GM21360 (cell line): ENCODE measurements around the gene DNAJC5.

Experiments used
- ATAC-seq: cut with Tn5 transposase; IDR thresholded peaks from one replicate; pipeline ENCODE4 v1.9.1; 2021; ENCODE audit warnings: mild to moderate bottlenecking, moderate library complexity; ENCODE audit not compliant: unreplicated experiment

DNAJC5 gene

DNA sequence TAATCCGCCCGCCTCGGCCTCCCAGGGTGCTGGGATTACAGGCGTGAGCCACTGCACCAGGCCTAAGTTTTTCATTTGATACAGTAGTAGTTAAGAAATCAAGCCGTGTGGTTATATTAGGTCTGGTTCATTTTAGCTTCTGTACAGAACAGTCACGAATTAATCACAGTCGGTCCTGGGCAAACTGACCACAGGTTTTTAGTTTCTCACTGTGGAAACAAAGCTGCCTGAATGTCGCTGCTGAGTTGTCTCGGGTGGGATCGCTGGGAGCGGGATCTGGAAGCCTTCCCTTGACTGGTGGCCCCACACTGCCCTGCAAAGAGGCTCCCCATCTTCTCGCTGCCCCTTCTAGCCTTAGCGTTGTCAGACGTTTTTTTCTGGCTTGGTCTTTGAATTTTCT is 42.7 kb downstream of the DNAJC5 start:
- no peak for ATAC-seq

- no peak for ATAC-seq
Measured at GRCh38 chr20:63939061-63939935, 44.4 kb downstream of the DNAJC5 start.

DNA sequence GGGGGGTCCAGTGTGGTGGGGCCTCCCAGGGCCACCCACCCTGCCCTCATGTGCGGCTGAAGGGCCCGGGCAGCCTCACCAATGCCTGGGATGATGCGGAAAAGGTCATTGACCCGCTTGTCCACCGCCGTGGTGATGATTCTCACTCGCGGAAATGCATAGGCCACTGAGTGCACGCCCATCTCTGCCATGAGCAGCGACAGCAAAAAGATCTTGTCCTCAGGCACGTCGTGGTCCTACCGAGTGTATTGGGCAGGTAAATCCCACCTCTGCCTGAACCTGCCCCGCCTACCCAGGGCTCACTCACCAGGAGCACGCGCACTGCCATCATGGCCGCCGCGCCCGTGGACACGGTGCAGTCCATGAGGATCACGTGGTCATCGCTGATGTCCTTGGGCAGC is 45.1 kb downstream of the DNAJC5 start:
- ATAC-seq = no peak

DNA sequence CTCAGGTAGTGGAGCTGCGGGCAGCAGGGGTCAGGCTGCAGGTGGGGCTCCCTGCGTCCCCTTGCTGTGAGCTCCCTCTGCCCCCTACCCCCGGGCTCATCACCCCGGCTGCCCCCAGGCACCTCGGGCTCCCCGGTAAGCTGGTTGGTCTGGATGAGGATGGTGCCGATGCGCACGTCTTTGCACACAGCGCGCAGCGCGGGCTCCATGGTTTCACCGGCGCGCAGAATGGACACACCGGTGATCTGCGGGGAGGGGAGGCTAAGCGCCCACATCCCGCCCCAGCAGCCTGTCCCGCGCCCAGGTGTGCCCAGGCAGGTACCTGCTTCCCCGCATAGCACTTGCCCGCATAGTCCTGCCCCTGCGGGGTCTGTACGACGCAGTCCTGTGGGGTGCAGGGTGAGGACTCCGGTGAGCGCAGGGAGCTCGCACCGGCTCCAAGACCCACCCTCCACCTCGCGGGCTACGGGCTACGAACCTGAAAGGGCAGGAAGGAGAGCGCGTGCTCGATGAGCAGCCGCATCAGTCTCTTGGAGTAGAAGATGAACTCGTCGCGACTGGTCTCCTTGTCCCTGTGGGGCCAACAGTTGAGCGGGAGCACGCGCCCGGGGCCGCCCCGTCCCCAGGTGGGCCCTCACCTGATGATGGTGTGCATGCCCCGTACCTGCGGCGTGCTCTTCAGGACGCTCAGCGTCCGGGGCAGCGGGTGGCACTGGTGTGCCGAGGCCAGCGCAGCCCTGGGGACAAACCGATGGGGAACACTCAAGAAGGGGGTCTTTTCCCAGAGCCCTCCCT is 45.7 kb downstream of the DNAJC5 start:
- no peak for ATAC-seq

DNA sequence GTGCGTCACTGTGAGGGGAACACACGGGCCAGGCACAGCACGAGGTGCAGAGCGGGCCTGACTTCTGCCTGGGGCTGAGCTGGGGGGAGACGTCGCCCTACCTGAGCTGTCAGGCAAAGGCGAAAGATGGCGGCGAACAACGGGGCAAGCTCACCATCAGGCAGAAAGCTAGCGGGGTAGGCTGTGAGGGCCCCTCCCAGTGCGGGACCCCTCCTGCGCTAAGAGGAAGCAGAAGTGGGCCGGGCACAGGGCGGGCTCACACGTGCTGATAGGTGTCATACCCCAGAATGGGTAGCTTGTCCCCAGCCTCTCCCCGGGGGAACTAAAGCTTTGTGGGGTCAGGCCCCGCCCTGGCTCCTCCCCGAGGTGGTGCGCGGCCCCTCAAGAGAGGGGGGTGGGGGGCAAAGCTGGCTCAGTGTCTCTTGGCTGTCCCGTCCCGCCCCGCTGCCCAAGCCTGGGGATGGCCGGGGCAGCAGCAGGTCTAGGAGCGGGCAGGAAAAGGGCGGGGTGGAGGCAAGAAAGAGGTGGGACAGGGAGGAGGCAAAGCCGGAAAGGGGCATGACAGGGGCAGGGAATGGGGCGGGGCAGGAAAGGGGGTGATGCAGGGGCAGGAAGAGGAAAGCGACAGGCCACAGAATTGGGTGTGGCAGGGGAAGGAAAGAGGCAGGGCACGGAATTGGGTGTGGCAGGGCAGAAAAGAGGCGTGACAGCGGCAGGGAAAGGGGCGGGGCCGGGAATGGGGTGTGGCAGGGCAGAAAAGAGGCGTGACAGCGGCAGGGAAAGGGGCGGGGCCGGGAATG is 46.6 kb downstream of the DNAJC5 start:
- ATAC-seq = no peak

DNA sequence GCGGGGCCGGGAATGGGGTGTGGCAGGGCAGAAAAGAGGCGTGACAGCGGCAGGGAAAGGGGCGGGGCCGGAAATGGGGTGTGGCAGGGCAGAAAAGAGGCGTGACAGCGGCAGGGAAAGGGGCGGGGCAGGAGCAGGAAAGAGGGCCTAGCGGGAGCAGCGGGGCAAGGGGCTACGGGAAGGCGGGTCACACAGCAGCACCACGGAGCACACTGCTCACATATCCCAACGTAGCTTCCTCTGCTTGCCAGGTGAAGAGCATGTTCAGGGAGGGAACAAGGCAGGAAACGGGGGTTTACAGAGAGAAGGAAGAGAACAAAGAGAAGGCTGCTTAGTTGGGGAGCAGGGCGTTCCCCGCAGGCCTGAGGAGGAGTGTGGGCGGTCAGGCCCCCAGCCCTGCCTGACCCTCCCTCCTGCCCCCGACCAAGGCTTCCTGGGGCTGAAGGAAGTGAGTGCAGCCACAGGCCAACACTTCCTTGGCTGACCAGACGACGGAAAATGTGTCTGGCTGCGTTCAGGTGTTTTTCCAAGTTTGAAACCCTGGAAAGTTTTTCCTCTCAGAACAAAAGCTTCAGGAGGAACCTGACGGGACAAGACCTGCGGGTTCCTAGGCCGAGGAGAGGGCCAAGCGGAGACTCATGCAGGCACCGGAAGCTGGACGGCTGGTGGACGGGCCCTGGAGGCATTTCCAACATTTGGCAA is 47.5 kb downstream of the DNAJC5 start:
- ATAC-seq = no peak

DNA sequence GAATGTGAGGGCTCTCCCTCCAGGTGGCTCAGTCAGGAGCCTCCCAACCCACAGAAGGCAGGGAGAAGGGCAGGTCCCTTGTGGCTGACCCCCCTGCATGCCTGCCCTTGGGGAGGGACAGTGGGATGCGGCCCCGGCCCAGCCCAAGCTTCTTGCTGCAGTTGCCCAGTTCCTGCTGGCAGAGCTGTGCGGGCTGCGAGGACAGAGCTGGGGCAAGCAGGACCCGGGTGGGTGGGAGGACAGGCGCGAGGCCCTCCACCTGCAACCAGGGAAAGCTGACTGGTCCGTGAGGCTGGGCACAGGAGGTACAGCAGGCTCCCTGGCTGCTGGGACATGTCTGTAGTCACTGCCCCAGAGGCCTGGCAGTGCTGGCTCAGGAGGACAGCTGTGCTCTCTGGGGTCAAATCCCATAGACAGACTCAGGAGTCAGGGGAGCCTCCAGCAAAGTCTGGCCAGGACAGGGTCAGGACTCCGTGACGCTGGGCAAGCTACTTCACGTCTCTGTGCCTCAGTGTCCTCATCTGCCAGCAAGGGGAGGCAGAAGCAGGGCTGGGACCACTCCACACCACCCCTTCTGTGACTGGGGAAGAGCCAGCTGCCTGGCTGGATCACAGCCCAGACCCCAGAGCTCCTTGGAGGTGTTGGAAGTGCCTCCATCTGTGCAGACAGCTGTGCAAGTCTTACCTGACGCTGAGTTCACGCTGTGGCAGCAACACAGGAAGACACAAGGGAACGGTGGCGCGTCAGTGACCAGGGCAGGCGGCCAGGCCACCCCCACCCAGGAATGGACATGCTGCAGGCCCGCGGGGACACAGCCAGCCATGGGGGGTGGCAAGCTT is 48.3 kb downstream of the DNAJC5 start:
- ATAC-seq = no peak

DNA sequence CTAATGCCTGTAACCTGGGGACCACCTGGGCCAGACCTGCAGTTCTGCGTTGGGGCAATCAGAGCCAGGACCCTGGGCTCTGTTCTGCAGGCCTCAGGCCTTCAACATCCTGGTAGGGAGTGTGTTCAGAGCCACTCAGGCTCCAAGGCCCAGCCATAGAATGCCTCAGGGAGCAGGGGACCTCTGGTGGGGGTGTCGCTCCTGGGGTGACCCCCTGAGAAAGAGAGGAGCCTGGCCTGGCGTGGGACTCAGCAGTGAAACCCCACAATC is 48.8 kb downstream of the DNAJC5 start:
- ATAC-seq = no peak

DNA sequence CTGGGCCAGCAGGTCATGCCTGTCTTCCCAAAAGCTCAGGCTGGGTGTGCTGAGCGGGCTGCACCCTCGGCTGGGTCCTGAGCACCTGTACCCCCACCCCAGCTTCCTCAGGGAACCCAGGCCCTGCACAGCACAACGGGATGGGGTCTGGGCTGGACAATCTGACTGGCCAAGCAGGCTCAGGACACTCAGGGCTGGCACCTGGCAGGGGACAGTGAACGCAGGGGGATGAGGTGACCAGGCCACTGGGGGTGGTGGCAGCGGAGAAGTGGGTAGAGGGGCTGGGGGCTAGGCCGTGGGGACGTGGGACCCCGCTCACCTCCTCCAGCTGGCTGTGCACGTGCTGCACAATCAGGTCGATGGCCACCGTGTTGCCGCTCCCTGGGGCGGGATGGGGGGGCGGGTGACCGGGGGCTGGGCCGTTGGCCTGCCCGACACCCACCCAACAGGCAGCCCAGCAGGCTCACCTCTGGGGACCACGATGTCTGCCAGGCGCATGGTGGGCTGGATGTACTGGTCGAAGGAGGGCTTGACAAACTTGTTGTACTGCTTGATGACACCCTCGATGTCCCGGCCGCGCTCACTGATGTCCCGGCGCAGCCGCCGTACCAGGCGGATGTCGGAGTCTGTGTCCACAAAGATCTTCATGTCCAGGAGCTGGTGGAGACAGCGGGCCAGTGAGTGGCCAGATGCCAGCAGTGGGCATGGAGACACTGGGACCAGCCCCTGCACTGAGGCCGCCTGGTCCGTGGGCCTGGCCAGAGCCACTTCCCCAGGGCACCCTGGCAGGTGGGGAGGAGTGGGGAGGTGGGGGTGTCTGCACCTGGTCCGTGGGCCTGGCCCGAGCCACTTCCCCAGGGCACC is 49.4 kb downstream of the DNAJC5 start:
- ATAC-seq = no peak

- ATAC-seq = no peak
Measured at GRCh38 chr20:63945031-63945658, 50.2 kb downstream of the DNAJC5 start.

DNA sequence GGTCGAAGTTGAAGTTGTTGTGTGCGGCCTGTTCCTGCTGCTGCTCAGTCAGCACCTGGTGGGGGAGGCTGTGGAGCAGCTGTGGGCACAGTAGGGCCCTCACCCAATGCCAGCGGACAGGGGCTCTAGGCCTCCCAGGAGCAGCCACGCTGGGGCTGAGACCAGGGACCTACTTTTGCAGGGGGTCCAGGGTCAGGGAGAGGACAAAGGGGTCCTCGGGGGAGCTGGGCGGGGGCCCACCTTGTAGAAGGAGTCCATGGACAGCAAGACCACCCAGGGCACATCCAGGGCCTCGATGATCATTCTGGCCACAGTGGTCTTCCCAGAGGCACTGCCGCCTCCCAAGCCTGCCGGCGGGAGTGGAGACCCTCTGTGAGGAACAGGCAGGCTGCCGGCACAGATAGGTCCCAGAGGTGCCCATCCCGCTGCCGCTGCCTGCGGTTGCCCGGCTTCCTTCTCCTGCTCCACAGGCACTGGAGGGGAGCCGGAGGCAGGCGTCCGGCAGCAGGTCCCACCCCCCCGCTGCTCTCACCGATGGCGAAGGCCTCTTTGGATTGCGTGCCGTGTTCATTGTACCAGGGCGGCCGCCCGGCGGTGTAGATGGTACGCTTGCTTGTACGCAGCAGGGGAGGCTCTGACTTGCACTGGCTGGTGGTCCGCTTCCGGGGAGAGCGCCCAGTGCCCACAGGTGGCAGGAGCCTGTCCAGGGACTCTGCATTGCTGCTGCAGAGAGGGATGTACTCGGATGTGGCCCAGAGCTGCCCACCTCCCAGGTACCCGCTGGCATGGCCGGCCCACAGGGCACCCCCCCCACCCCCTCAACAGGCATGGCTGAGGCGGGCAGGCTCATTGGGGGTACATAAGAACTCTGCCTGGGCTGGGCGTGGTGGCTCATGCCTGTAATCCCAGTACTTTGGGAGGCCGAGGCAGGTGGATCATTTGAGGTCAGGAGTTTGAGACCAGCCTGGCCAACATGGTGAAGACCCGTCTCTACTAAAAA is 51.3 kb downstream of the DNAJC5 start:
- no peak for ATAC-seq

GRCh38 chr20:63946986-63947637 is 52.2 kb downstream of the DNAJC5 start:
- no peak for ATAC-seq

- no peak for ATAC-seq
Measured at GRCh38 chr20:63947638-63948456, 52.9 kb downstream of the DNAJC5 start.

- ATAC-seq = no peak
Measured at GRCh38 chr20:63950701-63951397, 55.9 kb downstream of the DNAJC5 start.

GRCh38 chr20:63951398-63952209 is 56.7 kb downstream of the DNAJC5 start:
- no peak for ATAC-seq
